ENCODE data around the gene PNMA6E. TPM values are rescaled to one million over a fixed set of nuclear protein-coding genes. Genes with fewer than 3 reads are reported as not detected.
"Not testable (repeated sequence)": the region's sequence is repeated elsewhere in the genome, so short reads cannot be mapped to it uniquely, and the experiment has no call there.

Gene PNMA6E
- total RNA-seq, 1 experiment from 2014 or later, result not detected

- H3K27me3 ChIP-seq (ENCODE audit: control insufficient read depth, insufficient read depth, low read length), result peaks cover 5% of the 10 kb centered on the region; the same call in 1 of the 2 replicates
- no peak for DNase-seq
- no peaks in the 10 kb centered on the region for H3K36me3 ChIP-seq (replicated peaks; ENCODE audit: control insufficient read depth, insufficient read depth, low read length)
- H3K4me3 ChIP-seq (ENCODE audit: insufficient read depth, low read depth, low read length), result no peak overlapping the region
These were observed 7.1 kb upstream of the PNMA6E start for GRCh38 chrX:153408221-153408721.

DNA sequence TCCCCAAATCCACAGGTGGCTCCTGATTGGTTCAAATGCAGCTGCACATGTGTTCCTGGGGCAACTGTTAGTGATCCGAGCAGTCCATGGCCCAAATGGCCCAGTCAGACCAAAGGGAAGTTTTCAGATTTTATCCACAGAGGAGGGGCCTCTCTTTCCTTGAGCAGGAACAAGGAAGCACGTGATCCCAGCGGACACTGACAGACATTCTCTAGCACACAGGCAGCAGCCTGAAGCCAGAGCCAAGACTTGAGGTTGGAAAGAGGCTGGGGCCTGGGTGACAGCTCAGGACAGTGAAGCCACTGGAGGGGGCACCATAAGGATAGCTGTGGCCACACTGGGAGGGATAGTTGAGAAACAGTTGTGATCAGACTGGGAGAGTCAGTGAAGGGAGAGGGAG, 6.6 kb upstream of the PNMA6E start:
- Histone ChIP-seq H3K36me3 (replicated peaks; ENCODE audit: control insufficient read depth, insufficient read depth, low read length) (no peaks in the 10 kb centered on the region), H3K4me3 (ENCODE audit: insufficient read depth, low read depth, low read length) (no peak overlapping the region), H3K27me3 (ENCODE audit: control insufficient read depth, insufficient read depth, low read length) (peaks cover 5% of the 10 kb centered on the region; the same call in 1 of the 2 replicates)
- DNase-seq, result no peak

- no peak for DNase-seq
- Histone ChIP-seq H3K4me3 (ENCODE audit: insufficient read depth, low read depth, low read length) (no peak overlapping the region), H3K36me3 (replicated peaks; ENCODE audit: control insufficient read depth, insufficient read depth, low read length) (no peaks in the 10 kb centered on the region), H3K27me3 (ENCODE audit: control insufficient read depth, insufficient read depth, low read length) (peaks cover 4% of the 10 kb centered on the region; the same call in 1 of the 2 replicates)
These were observed 5.8 kb upstream of the PNMA6E start for GRCh38 chrX:153406903-153407302.

DNA sequence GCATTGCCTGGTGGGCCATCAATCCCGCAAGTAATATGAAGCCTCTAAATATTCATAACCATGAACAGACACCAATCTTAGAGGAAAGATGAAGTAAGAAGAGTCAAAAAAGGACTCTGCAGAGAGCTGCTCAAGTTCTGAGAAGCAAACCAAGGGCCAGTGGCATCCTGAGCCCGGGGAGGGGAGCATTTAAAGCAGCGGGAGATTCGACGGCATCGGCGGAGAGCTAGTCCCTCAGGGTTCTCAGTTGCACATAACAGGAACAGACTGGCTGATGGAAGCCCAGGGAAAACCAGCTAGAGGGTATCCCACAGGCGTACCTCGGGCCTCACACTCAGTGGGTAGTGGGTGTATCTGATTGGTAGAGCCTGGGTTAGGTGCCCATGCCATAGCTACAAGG, 4.9 kb upstream of the PNMA6E start:
- Histone ChIP-seq H3K4me3 (ENCODE audit: insufficient read depth, low read depth, low read length) (no peak overlapping the region), H3K36me3 (replicated peaks; ENCODE audit: control insufficient read depth, insufficient read depth, low read length) (no peaks in the 10 kb centered on the region), H3K27me3 (ENCODE audit: control insufficient read depth, insufficient read depth, low read length) (peaks cover 3% of the 10 kb centered on the region; the same call in 1 of the 2 replicates)
- no peak for DNase-seq

- no peak overlapping the region for H3K4me3 ChIP-seq (ENCODE audit: insufficient read depth, low read depth, low read length)
- H3K36me3 ChIP-seq (replicated peaks; ENCODE audit: control insufficient read depth, insufficient read depth, low read length), result no peaks in the 10 kb centered on the region
- no peak for DNase-seq
- H3K27me3 ChIP-seq (ENCODE audit: control insufficient read depth, insufficient read depth, low read length), result no peaks in the 10 kb centered on the region
These were observed 4.3 kb upstream of the PNMA6E start for GRCh38 chrX:153405426-153405825.

GRCh38 chrX:153404333-153404732, 3.2 kb upstream of the PNMA6E start:
- H3K27me3 ChIP-seq (ENCODE audit: control insufficient read depth, insufficient read depth, low read length); H3K4me3 ChIP-seq (ENCODE audit: insufficient read depth, low read depth, low read length); DNase-seq; H3K36me3 ChIP-seq (replicated peaks; ENCODE audit: control insufficient read depth, insufficient read depth, low read length): not testable (repeated sequence)

DNA sequence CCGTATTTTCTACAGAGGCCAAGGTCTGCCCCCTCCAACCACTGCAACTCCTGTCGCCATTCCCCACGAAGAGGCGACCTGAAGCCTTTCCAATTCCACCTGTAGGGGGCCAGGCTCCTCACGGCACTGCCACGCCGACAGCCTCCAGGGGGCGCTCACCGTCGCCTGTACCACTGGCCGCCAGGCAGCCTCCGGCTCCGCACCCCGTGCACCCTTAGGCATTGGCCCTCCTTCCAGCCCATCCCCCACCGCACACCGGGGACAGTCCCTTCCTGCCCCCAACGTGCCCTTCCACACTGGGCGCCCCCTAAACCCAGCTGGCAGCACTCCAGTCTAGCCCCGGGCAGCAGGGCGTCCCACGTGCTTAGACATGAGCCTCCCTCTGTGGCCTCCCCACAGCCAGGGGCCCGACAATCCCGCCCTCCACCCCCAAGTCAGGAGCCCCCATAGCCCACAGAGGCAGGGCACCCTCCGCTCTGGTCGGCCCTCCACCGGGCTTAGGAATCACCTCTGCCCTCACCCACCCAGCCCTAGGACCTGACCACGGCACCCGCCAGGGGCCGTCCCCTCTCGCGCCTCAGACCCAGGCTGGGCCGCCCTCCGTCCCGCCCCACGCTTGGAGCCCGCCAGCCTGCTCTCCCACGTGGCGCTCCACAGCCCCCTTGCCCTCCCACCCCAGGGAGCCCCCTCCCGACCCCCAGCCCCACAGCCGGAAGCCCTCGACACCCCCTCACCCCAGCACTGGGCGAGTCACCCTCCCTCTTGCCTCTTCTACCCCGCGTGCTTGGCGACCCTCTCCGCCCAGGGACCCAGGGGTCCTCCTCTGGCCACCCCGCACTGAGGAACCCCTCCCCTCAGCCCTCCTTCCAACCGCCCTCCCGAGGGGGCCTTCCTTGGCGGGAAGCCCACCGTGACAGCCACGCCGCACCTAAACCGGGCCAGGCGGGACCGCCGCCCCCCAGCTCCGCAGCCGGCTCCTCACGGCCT, 711 bp downstream of the PNMA6E start:
- no peaks in the 10 kb centered on the region for H3K36me3 ChIP-seq (replicated peaks; ENCODE audit: control insufficient read depth, insufficient read depth, low read length)
- no peaks in the 10 kb centered on the region for H3K27me3 ChIP-seq (ENCODE audit: control insufficient read depth, insufficient read depth, low read length)
- peak; percentile 94 for DNase-seq
- no peak overlapping the region for H3K4me3 ChIP-seq (ENCODE audit: insufficient read depth, low read depth, low read length)

DNA sequence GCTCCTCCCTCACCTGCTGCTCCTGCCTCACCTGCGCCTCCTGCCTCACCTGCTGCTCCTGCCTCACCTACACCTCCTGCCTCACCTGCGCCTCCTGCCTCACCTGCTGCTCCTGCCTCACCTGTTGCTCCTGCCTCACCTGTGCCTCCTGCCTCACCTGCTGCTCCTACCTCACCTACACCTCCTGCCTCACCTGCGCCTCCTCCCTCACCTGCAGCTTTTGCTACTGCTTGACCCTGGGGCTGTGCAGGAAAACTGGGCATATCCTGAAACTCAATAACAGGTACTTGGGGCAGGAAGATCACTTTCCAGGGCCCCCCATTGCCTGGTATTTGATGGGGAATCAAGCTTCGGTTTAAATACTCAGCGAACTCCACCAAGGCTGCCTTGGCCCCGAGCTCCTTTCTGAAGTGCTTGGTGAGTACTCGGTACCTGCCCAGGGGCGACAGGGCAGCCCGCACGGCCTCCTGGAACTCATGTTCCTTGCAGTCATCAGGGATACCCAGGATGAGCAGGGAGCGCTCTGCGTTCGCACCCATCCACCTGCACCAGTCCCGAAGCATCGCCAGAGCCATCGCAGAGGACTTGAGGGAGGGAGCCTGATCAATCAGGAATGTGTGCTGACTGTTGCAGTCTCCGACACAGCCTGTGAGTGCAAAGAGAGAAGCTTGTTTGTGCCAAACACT, 2.7 kb downstream of the PNMA6E start:
- no peak for DNase-seq
- no peaks in the 10 kb centered on the region for H3K36me3 ChIP-seq (replicated peaks; ENCODE audit: control insufficient read depth, insufficient read depth, low read length)
- no peaks in the 10 kb centered on the region for H3K27me3 ChIP-seq (ENCODE audit: control insufficient read depth, insufficient read depth, low read length)
- H3K4me3 ChIP-seq (ENCODE audit: insufficient read depth, low read depth, low read length), result no peak overlapping the region

GRCh38 chrX:153397256-153397960, 3.7 kb downstream of the PNMA6E start:
- Histone ChIP-seq H3K27me3 (ENCODE audit: control insufficient read depth, insufficient read depth, low read length) (no peaks in the 10 kb centered on the region), H3K4me3 (ENCODE audit: insufficient read depth, low read depth, low read length) (no peak overlapping the region), H3K36me3 (replicated peaks; ENCODE audit: control insufficient read depth, insufficient read depth, low read length) (no peaks in the 10 kb centered on the region)
- DNase-seq, result no peak

DNA sequence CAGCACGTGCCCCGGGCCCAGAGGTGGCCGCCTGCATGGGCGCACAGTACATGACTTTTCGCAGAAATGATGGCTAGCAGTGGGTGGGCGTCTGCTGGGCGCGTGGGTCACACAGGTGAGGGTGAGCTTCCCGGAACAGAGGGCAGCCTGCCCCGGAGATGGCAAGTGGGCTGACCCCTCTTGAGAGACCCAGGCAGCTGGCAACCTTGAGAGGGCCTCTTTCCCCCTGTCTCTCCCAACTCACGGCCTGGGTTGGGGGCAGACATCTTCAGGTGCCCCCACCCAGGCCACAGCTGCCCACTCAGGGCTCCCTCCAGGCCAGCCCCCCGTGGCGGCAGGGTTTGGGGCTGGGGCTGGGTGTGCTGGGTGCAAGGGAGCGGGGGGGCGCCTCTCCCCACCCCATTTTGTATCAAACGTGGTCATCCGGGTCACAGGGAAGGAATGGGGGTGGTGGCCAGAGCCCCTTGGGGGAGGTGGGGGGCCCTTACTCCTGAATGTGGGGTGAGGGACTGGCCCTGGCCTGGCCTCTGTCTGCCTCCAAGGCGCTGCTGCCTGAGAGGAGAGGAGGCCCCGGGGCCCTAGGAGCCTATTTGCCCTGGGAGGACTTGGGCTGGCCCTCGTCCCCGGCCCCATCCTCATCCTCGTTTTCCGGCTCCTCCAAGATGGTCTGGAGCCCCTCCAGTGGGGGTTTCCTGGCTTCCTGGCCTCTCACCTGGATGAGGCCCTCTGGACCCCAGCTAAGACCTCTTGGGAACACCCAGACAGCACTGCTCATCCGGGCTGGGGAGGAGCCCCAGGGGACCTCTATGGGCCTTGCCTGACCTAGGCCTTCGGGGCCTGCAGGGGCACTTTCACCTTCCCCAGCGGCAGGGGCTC, 4.6 kb downstream of the PNMA6E start:
- H3K27me3 ChIP-seq (ENCODE audit: control insufficient read depth, insufficient read depth, low read length), result no peaks in the 10 kb centered on the region
- DNase-seq, result no peak
- H3K4me3 ChIP-seq (ENCODE audit: insufficient read depth, low read depth, low read length), result no peak overlapping the region

GRCh38 chrX:153395613-153396319, 5.4 kb downstream of the PNMA6E start:
- peak; percentile 24 for DNase-seq
- Histone ChIP-seq H3K4me3 (ENCODE audit: insufficient read depth, low read depth, low read length) (no peak overlapping the region), H3K36me3 (replicated peaks; ENCODE audit: control insufficient read depth, insufficient read depth, low read length) (no peaks in the 10 kb centered on the region)

More for the DNA sequence above, 4.6 kb downstream of the PNMA6E start:
- no peaks in the 10 kb centered on the region for H3K36me3 ChIP-seq (replicated peaks; ENCODE audit: control insufficient read depth, insufficient read depth, low read length)

GRCh38 chrX:153394612-153395011, 6.5 kb downstream of the PNMA6E start:
- no peaks in the 10 kb centered on the region for H3K27me3 ChIP-seq (ENCODE audit: control insufficient read depth, insufficient read depth, low read length)
- H3K36me3 ChIP-seq (replicated peaks; ENCODE audit: control insufficient read depth, insufficient read depth, low read length), result no peaks in the 10 kb centered on the region
- no peak overlapping the region for H3K4me3 ChIP-seq (ENCODE audit: insufficient read depth, low read depth, low read length)
- DNase-seq, result peak; percentile 38

More at GRCh38 chrX:153395613-153396319, 5.4 kb downstream of the PNMA6E start:
- H3K27me3 ChIP-seq (ENCODE audit: control insufficient read depth, insufficient read depth, low read length), result no peaks in the 10 kb centered on the region

- Histone ChIP-seq H3K27me3 (ENCODE audit: control insufficient read depth, insufficient read depth, low read length) (no peaks in the 10 kb centered on the region), H3K36me3 (replicated peaks; ENCODE audit: control insufficient read depth, insufficient read depth, low read length) (no peaks in the 10 kb centered on the region), H3K4me3 (ENCODE audit: insufficient read depth, low read depth, low read length) (no peak overlapping the region)
- DNase-seq, result peak; percentile 17
These were observed 8.4 kb downstream of the PNMA6E start for GRCh38 chrX:153392642-153393321.
